Measurements from ENCODE around the gene GOLIM4.

GRCh38 chr3:168048414-168049330, 47.1 kb downstream of the GOLIM4 start:
- TF ChIP-seq CTCF (IDR thresholded peaks at IDR 0.05): no peak
- no peak for TF ChIP-seq POLR2A (IDR thresholded peaks at IDR 0.05)

Measured in esophagus squamous epithelium (tissue), 4 donors.